ENCODE measurements around the gene ANKRD63. TPM values are rescaled to one million over a fixed set of nuclear protein-coding genes. Genes with fewer than 3 reads are reported as not detected.

Gene ANKRD63
- total RNA-seq, 1 donor from 2014 or later: not detected

GRCh38 chr15:40285554-40286011, 2.7 kb upstream of the ANKRD63 start:
- no peak overlapping the region for H3K4me3 ChIP-seq
- TF ChIP-seq CTCF (IDR thresholded peaks at IDR 0.05; ENCODE audit: borderline replicate concordance): no peak
- H3K27ac ChIP-seq (replicated peaks): peak overlapping the region; percentile 62
- intact Hi-C loops (cut with micrococcal nuclease): loop anchor here (10.0 kb wide), 1 partner anchor 139 kb away; no protein-coding TSS in a partner anchor
- no peaks in the 10 kb centered on the region for H3K9me3 ChIP-seq (replicated peaks)
- peaks cover 45% of the 10 kb centered on the region for H3K27me3 ChIP-seq (ENCODE audit: low read depth)
- H3K36me3 ChIP-seq: no peaks in the 10 kb centered on the region
- H3K4me1 ChIP-seq: peaks cover 61% of the 10 kb centered on the region
- no peak for DNase-seq

- H3K27me3 ChIP-seq (ENCODE audit: low read depth): peaks cover 50% of the 10 kb centered on the region
- DNase-seq: no peak
- H3K4me3 ChIP-seq: no peak overlapping the region
- peak overlapping the region; percentile 62 for H3K27ac ChIP-seq (replicated peaks)
- no peaks in the 10 kb centered on the region for H3K9me3 ChIP-seq (replicated peaks)
- TF ChIP-seq CTCF (IDR thresholded peaks at IDR 0.05; ENCODE audit: borderline replicate concordance): no peak
- no peaks in the 10 kb centered on the region for H3K36me3 ChIP-seq
- H3K4me1 ChIP-seq: peaks cover 58% of the 10 kb centered on the region
- intact Hi-C loops (cut with micrococcal nuclease): loop anchor here (10.0 kb wide), 1 partner anchor 140 kb away; no protein-coding TSS in a partner anchor
Measured at GRCh38 chr15:40285151-40285550, 2.3 kb upstream of the ANKRD63 start.

GRCh38 chr15:40283615-40284300, 894 bp upstream of the ANKRD63 start:
- peak overlapping the region; percentile 68 for H3K4me3 ChIP-seq
- H3K9me3 ChIP-seq (replicated peaks): no peaks in the 10 kb centered on the region
- no peak for TF ChIP-seq CTCF (IDR thresholded peaks at IDR 0.05; ENCODE audit: borderline replicate concordance)
- intact Hi-C loops (cut with micrococcal nuclease): loop anchor here (10.0 kb wide), 1 partner anchor 141 kb away; no protein-coding TSS in a partner anchor
- H3K36me3 ChIP-seq: no peaks in the 10 kb centered on the region
- no peak for DNase-seq
- no peak overlapping the region for H3K27ac ChIP-seq (replicated peaks)
- H3K4me1 ChIP-seq: peaks cover 59% of the 10 kb centered on the region
- H3K27me3 ChIP-seq (ENCODE audit: low read depth): peaks cover 62% of the 10 kb centered on the region

- Histone ChIP-seq H3K4me1 (peaks cover 62% of the 10 kb centered on the region), H3K36me3 (no peaks in the 10 kb centered on the region), H3K27ac (replicated peaks) (no peak overlapping the region), H3K4me3 (peak overlapping the region; percentile 68), H3K27me3 (ENCODE audit: low read depth) (peaks cover 76% of the 10 kb centered on the region), H3K9me3 (replicated peaks) (no peaks in the 10 kb centered on the region)
- peak; percentile 55 for TF ChIP-seq CTCF (IDR thresholded peaks at IDR 0.05; ENCODE audit: borderline replicate concordance)
- DNase-seq: peak; percentile 44
- intact Hi-C loops (cut with micrococcal nuclease): loop anchor here (10.0 kb wide), 1 partner anchor 142 kb away; no protein-coding TSS in a partner anchor
Measured at GRCh38 chr15:40282147-40282868, 556 bp downstream of the ANKRD63 start.

GRCh38 chr15:40281801-40282146, 1.1 kb downstream of the ANKRD63 start:
- Histone ChIP-seq H3K4me1 (peaks cover 64% of the 10 kb centered on the region), H3K4me3 (peak overlapping the region; percentile 68), H3K9me3 (replicated peaks) (no peaks in the 10 kb centered on the region), H3K27ac (replicated peaks) (no peak overlapping the region), H3K36me3 (no peaks in the 10 kb centered on the region), H3K27me3 (ENCODE audit: low read depth) (peaks cover 80% of the 10 kb centered on the region)
- TF ChIP-seq CTCF (IDR thresholded peaks at IDR 0.05; ENCODE audit: borderline replicate concordance): no peak
- intact Hi-C loops (cut with micrococcal nuclease): loop anchor here (10.0 kb wide), 1 partner anchor 143 kb away; no protein-coding TSS in a partner anchor
- no peak for DNase-seq
